OCI-LY7 (cell line): ENCODE results near the gene CNOT6L. TPM values are rescaled to one million over a fixed set of nuclear protein-coding genes. Genes with fewer than 3 reads are reported as not detected.
"Not testable (repeated sequence)": the region's sequence is repeated elsewhere in the genome, so short reads cannot be mapped to it uniquely, and the experiment has no call there.

ENCODE experiments used
- Bru-seq: library from RNA; stranded (reverse); fragments of 400-500 nt; gene quantifications from one replicate; lab custom pipeline; 2021; lab: Mats Ljungman, UMichigan
- BruChase-seq, 2 experiments: library from RNA; stranded (reverse); fragments of 400-500 nt; gene quantifications; one replicate each; lab custom pipeline; 2021; lab: Mats Ljungman, UMichigan
- BruUV-seq: library from RNA; stranded (reverse); fragments of 400-500 nt; replicated peaks from 2 replicates; lab custom pipeline; 2021; lab: Mats Ljungman, UMichigan
- CTCF ChIA-PET: fragments of 300-600 bp; sonication (Branson Sonifier 250); formaldehyde crosslinking; loops from one replicate; lab custom pipeline; 2022; ENCODE audit warnings: antibody characterized with exemption; ENCODE audit not compliant: unreplicated experiment; lab: Charles Lee
- POLR2A ChIA-PET: fragments of 300-600 bp; sonication (Branson Sonifier 250); formaldehyde crosslinking; loops from one replicate; lab custom pipeline; 2022; ENCODE audit warnings: antibody characterized with exemption; lab: Charles Lee
- DNase-seq: peaks from one replicate; pipeline ENCODE4 v3.0.0-alpha.2; 2015; ENCODE audit warnings: low spot score
- H2AFZ ChIP-seq: fragments of 200-600 bp; sonication (generic), shearing (Covaris generic); 2 replicates; pipeline ENCODE4 v1.6.1; 2014; ENCODE audit warnings: mild to moderate bottlenecking, antibody characterized with exemption, low read length, moderate library complexity
- H3K27ac ChIP-seq: fragments of 200-600 bp; sonication (generic); 2 replicates; pipeline ENCODE4 v1.5.1; 2014; ENCODE audit warnings: mixed run types, low read depth, mild to moderate bottlenecking, moderate library complexity, low read length, inconsistent platforms; ENCODE audit not compliant: poor library complexity, severe bottlenecking
- H3K36me3 ChIP-seq: fragments of 200-600 bp; sonication (generic); 2 replicates; pipeline ENCODE4 v1.6.1; 2014; ENCODE audit warnings: mild to moderate bottlenecking, antibody characterized with exemption, low read length, moderate library complexity, mixed read lengths; ENCODE audit not compliant: insufficient read depth
- H3K4me1 ChIP-seq: fragments of 200-600 bp; sonication (generic); 2 replicates; pipeline ENCODE4 v1.5.1; 2014; ENCODE audit warnings: mild to moderate bottlenecking, low read length; ENCODE audit not compliant: insufficient read depth, poor library complexity, severe bottlenecking
- H3K4me2 ChIP-seq: fragments of 200-600 bp; sonication (generic); 2 replicates; pipeline ENCODE4 v1.6.1; 2014; ENCODE audit warnings: mild to moderate bottlenecking, low read length
- H3K4me3 ChIP-seq: fragments of 200-600 bp; sonication (generic); 2 replicates; pipeline ENCODE4 v1.5.1; 2014; ENCODE audit warnings: mild to moderate bottlenecking, low read depth, low read length; ENCODE audit not compliant: poor library complexity, severe bottlenecking
- H3K79me2 ChIP-seq: fragments of 200-600 bp; sonication (generic); 2 replicates; pipeline ENCODE4 v1.6.1; 2016; ENCODE audit warnings: low read depth, mild to moderate bottlenecking, low read length, moderate library complexity, mixed read lengths; ENCODE audit not compliant: insufficient read depth
- H3K9me2 ChIP-seq: fragments of 200-600 bp; sonication (generic); 2 replicates; pipeline ENCODE4 v1.6.1; 2016; ENCODE audit warnings: mild to moderate bottlenecking, low read length, mixed read lengths; ENCODE audit not compliant: insufficient read depth
- H3K9me3 ChIP-seq: fragments of 200-600 bp; sonication (generic); 2 replicates; pipeline ENCODE4 v1.6.1; 2014; ENCODE audit warnings: mild to moderate bottlenecking, mixed run types, low read length, mixed read lengths
- H4K20me1 ChIP-seq: fragments of 200-600 bp; sonication (generic); 2 replicates; pipeline ENCODE4 v1.6.1; 2014; ENCODE audit warnings: mild to moderate bottlenecking, antibody characterized with exemption, low read length, moderate library complexity, mixed read lengths; ENCODE audit not compliant: insufficient read depth
- EZH2phosphoT487 ChIP-seq: fragments of 200-600 bp; sonication (generic); IDR thresholded peaks from 2 replicates; pipeline ENCODE4 v1.6.1; 2018; ENCODE audit warnings: low read depth, borderline replicate concordance, mild to moderate bottlenecking, mixed run types, antibody characterized with exemption, low read length, moderate library complexity, mixed read lengths
- intact Hi-C: fragments of 100-400 bp; cut with micrococcal nuclease; formaldehyde crosslinking; loops from one replicate; pipeline ENCODE4 v1.10.0; 2022; ENCODE audit not compliant: unreplicated experiment
- long read RNA-seq: library from polyadenylated mRNA; stranded (forward); transcript quantifications from one replicate; pipeline ENCODE4 v2.0.0, GENCODE V29; 2022
- total RNA-seq, 2 experiments: library from RNA; depleted of rRNA in 1 of 2; stranded (reverse); fragments of >200 nt in 1 of 2; shearing (Covaris generic) in 1 of 2; gene quantifications; 2 replicates each; pipeline ENCODE4 v1.2.3, GENCODE V29; 2014 to 2022
- TF ChIP-seq, protein P1 (sequence below): fragments of 200-600 bp; sonication (generic); conservative IDR thresholded peaks from 2 replicates; pipeline ENCODE4 v1.5.1; 2014; ENCODE audit warnings: mild to moderate bottlenecking, antibody characterized with exemption, low read length, moderate library complexity, mixed read lengths

CNOT6L gene
- total RNA-seq (2014; rRNA removed; shearing (Covaris generic)): 17.3 and 21.4 TPM in 2 replicates
- 112 and 122 TPM in 2 replicates for total RNA-seq (2022)
- percentile 97 among the genes with signal in this experiment for Bru-seq, nascent RNA
- percentile 87 among the genes with signal in this experiment for BruChase-seq, experiment 1, labeled RNA remaining after a 6-hour chase
- percentile 94 among the genes with signal in this experiment for BruChase-seq, experiment 2, labeled RNA remaining after a 2-hour chase
- long read RNA-seq, transcript CNOT6L-206 (12 exons, 1,890 nt): major isoform, 9 of 26 reads
- long read RNA-seq, partial matches to known transcripts: 6 of 26 reads
- long read RNA-seq, other reads (novel, unspliced or antisense): 11 of 26 reads

DNA sequence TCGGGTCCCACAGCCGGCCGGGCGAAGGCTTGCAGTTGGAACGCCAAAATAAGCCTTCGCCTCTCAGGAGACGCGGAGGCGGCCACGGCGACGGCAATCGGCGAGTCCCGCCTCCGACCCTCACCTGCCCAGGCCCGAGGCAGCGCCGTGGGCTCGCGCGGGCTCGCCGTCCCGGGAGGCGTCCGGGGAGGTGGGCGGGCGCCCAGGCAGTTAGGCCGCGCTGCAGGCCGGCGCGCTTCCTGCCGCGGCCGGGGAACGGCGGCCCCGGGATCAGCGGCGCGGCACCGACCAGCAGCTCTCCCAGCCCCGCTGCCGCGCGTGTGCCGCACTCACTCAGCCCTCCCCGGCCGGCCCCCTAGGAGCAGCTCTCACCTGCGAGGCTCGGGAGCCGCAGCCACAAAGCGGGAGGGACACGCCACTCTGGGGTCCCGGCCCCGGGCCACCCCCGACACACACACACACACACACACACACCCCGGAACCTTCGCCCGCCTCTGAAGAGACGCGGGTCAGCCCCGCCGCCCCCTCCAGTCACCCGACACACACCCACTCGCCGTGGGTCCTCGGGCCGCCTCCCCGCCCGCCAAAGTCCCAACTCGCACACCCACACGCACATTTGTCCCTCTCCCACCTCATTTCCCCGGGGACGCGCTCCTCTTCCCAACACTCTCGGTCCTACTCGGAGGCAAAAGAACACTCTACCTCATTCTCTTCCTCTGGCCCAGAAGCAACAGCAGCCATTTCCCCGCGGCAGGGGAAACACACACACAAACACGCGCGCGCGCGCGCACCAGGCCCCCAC lies at the start of gene CNOT6L:
CNOT6L (minus strand) TSS at position 767 of the 802 bp plus-strand sequence; CDS start at position 707, 60 bp downstream.
- peak within 1 kb of the TSS; percentile 95 for H3K4me3 ChIP-seq
- peak within 1 kb of the TSS; percentile 94 for H3K27ac ChIP-seq
- H3K4me2 ChIP-seq: peak within 1 kb of the TSS; percentile 90
- no peaks in the 10 kb centered on the region for H3K9me2 ChIP-seq
- no peak for TF ChIP-seq EZH2phosphoT487
- TF ChIP-seq, protein P1, sequence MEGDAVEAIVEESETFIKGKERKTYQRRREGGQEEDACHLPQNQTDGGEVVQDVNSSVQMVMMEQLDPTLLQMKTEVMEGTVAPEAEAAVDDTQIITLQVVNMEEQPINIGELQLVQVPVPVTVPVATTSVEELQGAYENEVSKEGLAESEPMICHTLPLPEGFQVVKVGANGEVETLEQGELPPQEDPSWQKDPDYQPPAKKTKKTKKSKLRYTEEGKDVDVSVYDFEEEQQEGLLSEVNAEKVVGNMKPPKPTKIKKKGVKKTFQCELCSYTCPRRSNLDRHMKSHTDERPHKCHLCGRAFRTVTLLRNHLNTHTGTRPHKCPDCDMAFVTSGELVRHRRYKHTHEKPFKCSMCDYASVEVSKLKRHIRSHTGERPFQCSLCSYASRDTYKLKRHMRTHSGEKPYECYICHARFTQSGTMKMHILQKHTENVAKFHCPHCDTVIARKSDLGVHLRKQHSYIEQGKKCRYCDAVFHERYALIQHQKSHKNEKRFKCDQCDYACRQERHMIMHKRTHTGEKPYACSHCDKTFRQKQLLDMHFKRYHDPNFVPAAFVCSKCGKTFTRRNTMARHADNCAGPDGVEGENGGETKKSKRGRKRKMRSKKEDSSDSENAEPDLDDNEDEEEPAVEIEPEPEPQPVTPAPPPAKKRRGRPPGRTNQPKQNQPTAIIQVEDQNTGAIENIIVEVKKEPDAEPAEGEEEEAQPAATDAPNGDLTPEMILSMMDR: no peak
- no peaks in the 10 kb centered on the region; the same call in 1 of the 2 replicates for H4K20me1 ChIP-seq
- ChIA-PET CTCF (no interaction called here), POLR2A (interaction anchor here (0.6 to 2.9 kb wide), 9 partner anchors 9 to 866 kb away, joined by 3 to 40 read pairs (median 5); partner anchors contain the start of gene MRPL1)
- peaks cover 71% of the 10 kb centered on the region for H3K79me2 ChIP-seq
- H3K4me1 ChIP-seq: peaks cover 65% of the 10 kb centered on the region
- peaks cover 12% of the 10 kb centered on the region for H3K36me3 ChIP-seq
- intact Hi-C loops: loop anchor here (1.0 to 5.0 kb wide), 2 partner anchors 43 to 958 kb away; partner anchors contain the start of genes BMP2K and MRPL1
- peak within 1 kb of the TSS; percentile 65; the same call in 1 of the 2 replicates for H2AFZ ChIP-seq
- peak; percentile 79 for DNase-seq
- no TSS peak for BruUV-seq
- peaks cover 4% of the 10 kb centered on the region; the same call in 1 of the 2 replicates for H3K9me3 ChIP-seq

DNA sequence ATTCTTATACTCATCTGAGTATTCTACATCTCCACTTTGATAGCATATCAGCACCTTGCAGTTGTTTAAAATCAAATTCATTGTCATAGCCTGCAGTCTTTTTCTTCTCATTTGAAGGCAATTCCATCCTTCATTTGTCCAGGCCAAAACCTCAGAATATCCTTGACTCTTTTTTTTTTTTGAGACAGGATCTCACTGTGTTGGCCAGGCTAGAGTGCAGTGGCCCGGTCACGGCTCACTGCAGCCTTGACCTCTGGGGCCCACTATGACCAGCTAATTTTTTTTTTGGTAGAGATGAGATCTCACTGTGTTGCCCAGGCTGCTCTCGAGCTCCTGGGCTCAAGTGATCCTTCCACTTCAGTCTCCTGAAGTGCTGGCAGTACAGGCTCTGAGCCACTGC lies 46.1 kb upstream of the CNOT6L start:
- no TSS peak for BruUV-seq
- H2AFZ ChIP-seq: no peak overlapping the region
- no peaks in the 10 kb centered on the region; the same call in 1 of the 2 replicates for H4K20me1 ChIP-seq
- H3K79me2 ChIP-seq: peaks cover 67% of the 10 kb centered on the region
- H3K4me2 ChIP-seq: no peak overlapping the region; the same call in 1 of the 2 replicates
- ChIA-PET CTCF (no interaction called here), POLR2A (interaction anchor here (0.7 kb wide), 1 partner anchor 120 kb away, joined by 6 read pairs; no protein-coding TSS in a partner anchor)
- H3K36me3 ChIP-seq: peaks cover 38% of the 10 kb centered on the region
- DNase-seq: no peak
- peaks cover 27% of the 10 kb centered on the region for H3K4me1 ChIP-seq
- no peak for TF ChIP-seq EZH2phosphoT487
- no peak overlapping the region for H3K27ac ChIP-seq
- intact Hi-C loops: no loop called here
- H3K4me3 ChIP-seq: no peak overlapping the region
- H3K9me2 ChIP-seq: no peaks in the 10 kb centered on the region
- H3K9me3 ChIP-seq: no peaks in the 10 kb centered on the region

DNA sequence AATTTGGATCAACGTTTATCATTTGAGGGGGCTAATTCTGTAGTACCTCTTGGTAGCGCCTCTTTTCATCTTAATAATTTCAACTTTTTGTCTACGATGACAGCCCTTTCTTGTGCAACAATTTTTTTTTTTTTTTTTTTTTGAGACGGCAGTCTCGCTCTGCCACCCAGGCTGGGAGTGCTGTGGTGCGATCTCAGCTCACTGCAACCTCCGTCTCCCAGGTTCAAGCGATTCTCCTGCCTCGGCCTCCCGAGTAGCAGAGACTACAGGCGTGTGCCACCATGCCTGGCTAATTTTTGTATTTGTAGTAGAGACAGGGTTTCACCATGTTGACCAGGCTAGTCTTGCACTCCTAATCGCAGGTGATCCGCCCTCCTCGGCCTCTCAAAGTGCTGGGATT lies 44.2 kb upstream of the CNOT6L start:
- Histone ChIP-seq H2AFZ (peak overlapping the region; percentile 99; the same call in 1 of the 2 replicates), H3K4me2 (peak overlapping the region; percentile 80), H3K4me1 (peaks cover 27% of the 10 kb centered on the region), H3K79me2 (peaks cover 48% of the 10 kb centered on the region), H3K36me3 (peaks cover 19% of the 10 kb centered on the region), H3K27ac (peak overlapping the region; percentile 94), H3K4me3 (peak overlapping the region; percentile 73)
- ChIA-PET POLR2A (interaction anchor here (0.7 to 2.4 kb wide), 5 partner anchors 9 to 46 kb away, joined by 3 to 14 read pairs (median 3); no protein-coding TSS in a partner anchor), CTCF (interaction anchor here (0.6 kb wide), 1 partner anchor 46 kb away, joined by 3 read pairs; no protein-coding TSS in a partner anchor)
- intact Hi-C loops: loop anchor here (2.0 kb wide), 1 partner anchor 29 kb away; no protein-coding TSS in a partner anchor
- not testable (repeated sequence) for H4K20me1 ChIP-seq, H3K9me3 ChIP-seq, H3K9me2 ChIP-seq, BruUV-seq
- peak; percentile 38 for DNase-seq
